ENCODE data around the gene RRP1B. TPM values are rescaled to one million over a fixed set of nuclear protein-coding genes. Genes with fewer than 3 reads are reported as not detected.
A peak's percentile ranks its signal among the peaks of the same experiment; 100 is the strongest.

RRP1B gene
- total and polyA plus RNA-seq, 8 donors, result 16.0 to 33.3 (median 28.2) TPM

DNA sequence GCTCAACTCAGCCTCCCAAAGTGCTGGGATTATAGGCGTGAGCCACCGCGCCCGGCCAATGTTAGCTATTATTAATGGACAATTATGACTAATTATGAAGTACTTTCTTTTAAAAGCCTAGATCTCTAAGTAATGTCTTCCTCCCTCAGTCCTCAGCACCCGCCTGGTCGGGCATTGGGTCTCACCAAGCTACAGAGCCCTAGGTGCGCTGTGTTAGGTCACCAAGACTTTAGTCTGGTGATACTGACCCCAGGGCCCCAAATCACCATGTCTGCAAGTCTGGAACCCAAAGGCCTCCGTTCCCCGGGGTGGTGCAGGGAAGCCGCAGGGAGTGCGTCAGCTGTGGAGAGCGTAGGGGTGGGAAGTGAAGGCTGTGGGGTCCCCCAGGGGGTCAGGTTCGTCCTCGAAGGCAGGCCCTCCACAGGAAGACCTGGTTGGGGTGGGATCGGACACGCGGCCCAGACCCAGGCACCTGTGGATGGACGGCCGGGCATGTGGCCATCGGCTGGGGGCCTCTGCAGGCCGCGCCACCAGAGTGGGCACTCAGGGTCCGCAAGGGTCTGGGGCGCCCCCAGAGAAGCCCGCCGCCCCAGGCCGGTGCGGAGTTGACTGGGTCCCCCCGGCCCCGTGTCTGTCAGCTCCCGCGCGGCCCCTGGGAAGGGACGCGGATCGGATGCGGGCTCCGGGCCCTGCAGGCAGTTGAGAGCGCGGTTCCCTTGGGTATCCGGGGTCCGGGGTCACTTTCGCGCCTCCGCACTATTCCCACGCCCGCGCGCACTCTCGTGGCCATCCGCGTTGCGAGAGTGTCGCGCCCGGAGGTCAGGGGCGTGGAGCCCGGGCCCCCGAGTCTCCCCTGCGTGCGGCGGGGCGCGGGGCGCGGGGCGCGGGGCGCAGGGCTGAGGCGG is 58.9 kb downstream of the RRP1B start:
- TF ChIP-seq, protein P1, sequence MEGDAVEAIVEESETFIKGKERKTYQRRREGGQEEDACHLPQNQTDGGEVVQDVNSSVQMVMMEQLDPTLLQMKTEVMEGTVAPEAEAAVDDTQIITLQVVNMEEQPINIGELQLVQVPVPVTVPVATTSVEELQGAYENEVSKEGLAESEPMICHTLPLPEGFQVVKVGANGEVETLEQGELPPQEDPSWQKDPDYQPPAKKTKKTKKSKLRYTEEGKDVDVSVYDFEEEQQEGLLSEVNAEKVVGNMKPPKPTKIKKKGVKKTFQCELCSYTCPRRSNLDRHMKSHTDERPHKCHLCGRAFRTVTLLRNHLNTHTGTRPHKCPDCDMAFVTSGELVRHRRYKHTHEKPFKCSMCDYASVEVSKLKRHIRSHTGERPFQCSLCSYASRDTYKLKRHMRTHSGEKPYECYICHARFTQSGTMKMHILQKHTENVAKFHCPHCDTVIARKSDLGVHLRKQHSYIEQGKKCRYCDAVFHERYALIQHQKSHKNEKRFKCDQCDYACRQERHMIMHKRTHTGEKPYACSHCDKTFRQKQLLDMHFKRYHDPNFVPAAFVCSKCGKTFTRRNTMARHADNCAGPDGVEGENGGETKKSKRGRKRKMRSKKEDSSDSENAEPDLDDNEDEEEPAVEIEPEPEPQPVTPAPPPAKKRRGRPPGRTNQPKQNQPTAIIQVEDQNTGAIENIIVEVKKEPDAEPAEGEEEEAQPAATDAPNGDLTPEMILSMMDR (IDR thresholded peaks at IDR 0.05), result no peak
- H3K4me1 ChIP-seq, result peaks cover 23 to 43% of the 10 kb centered on the region in 2 donors
- ATAC-seq, result no peak
- no peaks in the 10 kb centered on the region for H3K9me3 ChIP-seq
- intact Hi-C loops (cut with DNase I), result loop anchor here in 1 of 2 donors (10.0 kb wide), 1 partner anchor 57 kb away; the partner anchor contains the start of gene CSTB
- H3K27me3 ChIP-seq, result no peaks in the 10 kb centered on the region
- peak in 1 of 4 donors; percentile 87 for DNase-seq
- peaks cover 0 to 6% of the 10 kb centered on the region in 2 donors for H3K36me3 ChIP-seq
- H3K27ac ChIP-seq, result peak overlapping the region; percentile 61 to 98
- peak overlapping the region; percentile 96 to 99 for H3K4me3 ChIP-seq

DNA sequence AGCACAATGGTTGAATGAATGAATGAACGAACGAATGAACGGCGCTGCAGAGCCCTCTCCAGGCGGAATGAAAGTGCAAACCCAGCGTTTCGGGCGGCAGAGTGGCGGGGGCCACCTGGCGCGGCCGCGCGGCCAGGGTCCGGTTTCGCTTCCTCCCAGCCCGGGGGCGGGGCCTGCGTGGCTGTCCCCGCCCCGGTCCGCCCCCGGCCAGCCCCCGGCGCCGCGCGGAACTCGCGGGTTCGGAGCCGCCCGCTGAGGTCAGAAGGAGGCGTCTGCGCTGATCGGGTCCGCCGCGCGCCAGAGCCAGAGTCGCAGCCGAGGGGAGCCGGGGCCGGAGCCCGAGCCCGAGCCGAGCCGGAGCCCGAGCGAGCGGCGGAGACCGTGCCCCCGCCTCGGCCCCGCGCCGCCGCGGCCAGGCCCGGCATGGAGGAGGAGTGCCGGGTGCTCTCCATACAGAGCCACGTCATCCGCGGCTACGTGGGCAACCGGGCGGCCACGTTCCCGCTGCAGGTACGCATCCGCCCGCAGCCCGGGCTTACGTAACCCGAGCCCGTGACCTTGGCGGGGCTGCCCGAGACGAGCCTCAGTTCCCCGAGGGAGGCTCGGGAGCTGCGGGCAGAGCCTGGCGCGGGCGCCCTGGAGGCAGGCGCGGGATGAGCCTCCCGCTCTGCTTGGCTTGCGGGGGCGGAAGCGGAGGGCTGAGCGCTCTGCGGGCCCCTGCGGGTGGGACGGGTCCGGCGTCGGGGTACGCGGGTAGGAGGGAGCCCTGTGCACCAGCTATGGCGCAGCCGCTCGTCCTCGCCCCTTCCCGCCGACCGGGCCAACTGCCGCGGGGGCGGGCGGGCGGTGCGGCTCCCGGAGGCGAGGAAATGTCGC is 59.8 kb downstream of the RRP1B start, which contains the start of gene PDXK:
Gene PDXK, plus strand, starts transcription at position 258 of the 876 bp plus-strand sequence. Its CDS starts 166 bp downstream, at position 424.
- H3K4me3 ChIP-seq, result peak within 1 kb of the TSS; percentile 96 to 99
- no peaks in the 10 kb centered on the region for H3K9me3 ChIP-seq
- intact Hi-C loops (cut with DNase I), result loop anchor here in 1 of 2 donors (10.0 kb wide), 1 partner anchor 56 kb away; the partner anchor contains the start of gene CSTB

DNA sequence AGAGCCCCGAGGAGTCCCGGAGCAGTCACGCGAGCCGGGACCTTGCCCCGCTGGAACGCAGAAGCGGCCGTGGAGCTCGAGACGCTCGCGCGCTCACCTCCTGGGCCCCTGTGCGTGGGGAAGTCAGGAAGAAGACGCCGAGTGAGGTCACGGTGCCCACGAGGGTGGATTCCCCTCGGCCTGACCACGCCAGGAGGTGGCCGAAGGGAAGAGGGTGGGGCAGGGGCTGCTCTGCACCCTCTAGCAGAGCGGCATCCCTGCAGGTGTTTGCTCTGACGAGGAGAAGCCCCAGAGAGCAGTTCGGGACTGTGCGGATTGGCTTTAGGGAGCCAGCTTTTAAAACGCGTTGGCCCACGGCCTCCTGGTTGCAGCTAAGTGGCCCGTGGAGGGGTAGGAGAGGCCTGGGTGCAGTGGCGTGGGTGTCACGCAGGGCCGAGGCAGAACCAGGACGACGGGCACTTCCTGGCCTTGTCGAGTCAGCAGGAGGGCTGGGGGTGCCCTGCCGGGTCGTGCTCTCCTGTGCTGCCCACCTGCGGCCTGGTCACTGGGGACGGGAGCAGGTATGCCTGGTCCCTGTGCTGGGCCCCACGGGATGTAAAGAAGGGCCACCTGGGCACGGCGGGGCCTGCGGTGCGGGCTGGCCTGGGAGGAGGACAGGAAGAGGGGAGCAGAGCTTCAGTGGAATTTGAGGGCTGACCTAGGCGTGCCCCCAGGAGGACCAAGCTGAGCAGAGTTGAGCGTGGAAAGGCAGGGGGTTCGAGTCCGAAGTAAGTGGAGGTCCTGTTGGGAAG is 60.6 kb downstream of the RRP1B start:
- intact Hi-C loops (cut with DNase I), result loop anchor here in 1 of 2 donors (10.0 kb wide), 1 partner anchor 55 kb away; the partner anchor contains the start of gene CSTB
- H3K4me1 ChIP-seq, result peaks cover 23 to 60% of the 10 kb centered on the region in 2 donors
- TF ChIP-seq, protein P1 (IDR thresholded peaks at IDR 0.05), result no peak
- H3K9me3 ChIP-seq, result no peaks in the 10 kb centered on the region
- peak overlapping the region; percentile 96 to 99 for H3K4me3 ChIP-seq
- peaks cover 0 to 19% of the 10 kb centered on the region in 2 donors for H3K36me3 ChIP-seq
- peak overlapping the region; percentile 96 to 98 for H3K27ac ChIP-seq
- DNase-seq (peak in 2 of 4 donors; percentile 56 to 90), ATAC-seq (peak; percentile 7)
- H3K27me3 ChIP-seq, result no peaks in the 10 kb centered on the region

More for the DNA sequence above, 59.8 kb downstream of the RRP1B start, which contains the start of gene PDXK:
- H3K36me3 ChIP-seq, result peaks cover 0 to 15% of the 10 kb centered on the region in 2 donors
- H3K4me1 ChIP-seq, result peaks cover 23 to 52% of the 10 kb centered on the region in 2 donors
- H3K27ac ChIP-seq, result peak within 1 kb of the TSS; percentile 96 to 98
- DNase-seq (peak; percentile 82 to 99 (median 90)), ATAC-seq (peak; percentile 87)
- TF ChIP-seq, protein P1 (IDR thresholded peaks at IDR 0.05), result no peak
- no peaks in the 10 kb centered on the region for H3K27me3 ChIP-seq

DNA sequence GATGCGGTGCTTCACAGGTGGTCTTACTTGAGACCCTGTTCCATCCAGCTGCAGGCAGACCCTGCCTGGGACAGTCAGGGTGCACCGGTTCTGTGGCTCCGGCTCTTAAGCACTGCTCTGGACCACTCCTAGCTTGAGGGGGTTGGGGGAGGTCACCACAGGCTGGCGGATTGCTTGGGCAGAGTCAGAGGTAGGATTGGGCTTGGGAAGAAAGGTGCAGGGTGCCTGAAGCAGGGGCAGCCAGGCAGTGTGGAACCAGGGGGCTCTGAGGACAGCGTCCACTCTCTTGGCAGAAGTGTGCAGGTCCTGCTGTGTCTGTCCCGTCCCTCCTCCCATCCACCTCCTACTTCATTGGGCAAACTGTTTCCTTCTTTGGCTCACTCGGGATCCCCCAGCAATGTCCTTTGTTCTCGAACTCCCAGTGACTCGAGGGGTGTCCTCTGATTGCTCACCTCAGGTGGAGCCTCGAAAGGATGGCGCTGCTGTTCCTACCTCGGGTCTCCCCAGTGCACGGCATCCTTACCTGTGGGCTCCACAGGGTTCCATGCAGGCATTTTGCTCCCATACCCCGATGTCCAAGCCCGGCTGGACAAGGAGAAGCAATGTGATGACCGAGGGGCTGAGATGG is 61.3 kb downstream of the RRP1B start:
- Histone ChIP-seq H3K4me1 (peaks cover 27 to 67% of the 10 kb centered on the region in 2 donors), H3K36me3 (peaks cover 0 to 19% of the 10 kb centered on the region in 2 donors), H3K4me3 (peak overlapping the region; percentile 96 to 99), H3K9me3 (no peaks in the 10 kb centered on the region), H3K27ac (peak overlapping the region; percentile 96 to 98), H3K27me3 (no peaks in the 10 kb centered on the region)
- DNase-seq (no peak), ATAC-seq (peak; percentile 3)
- TF ChIP-seq, protein P1 (IDR thresholded peaks at IDR 0.05), result no peak
- intact Hi-C loops (cut with DNase I), result no loop called here

All from left lung (tissue), 10 donors.